Chondrocyte (in vitro differentiated cells): ENCODE results near the gene SFMBT2. TPM values are rescaled to one million over a fixed set of nuclear protein-coding genes. Genes with fewer than 3 reads are reported as not detected.

Experiments
- DNase-seq: peaks from one replicate; pipeline ENCODE4 v3.0.0; 2021; ENCODE audit warnings: mixed read lengths, low spot score
- H3K27ac Mint-ChIP-seq: one replicate; pipeline ENCODE4 v1.8.0; 2021; ENCODE audit warnings: mild to moderate bottlenecking, moderate library complexity, mixed read lengths; ENCODE audit not compliant: unreplicated experiment
- H3K27me3 Mint-ChIP-seq: 2 replicates; pipeline ENCODE4 v1.8.0; 2021; ENCODE audit warnings: low read depth, mixed read lengths
- H3K36me3 Mint-ChIP-seq: 2 replicates; pipeline ENCODE4 v1.8.0; 2021; ENCODE audit warnings: low read depth, mixed read lengths
- H3K4me1 Mint-ChIP-seq: 2 replicates; pipeline ENCODE4 v1.8.0; 2021; ENCODE audit warnings: low read depth, mild to moderate bottlenecking, mixed read lengths
- H3K4me3 Mint-ChIP-seq: one replicate; pipeline ENCODE4 v1.8.0; 2021; ENCODE audit warnings: mild to moderate bottlenecking, moderate library complexity, mixed read lengths; ENCODE audit not compliant: unreplicated experiment
- H3K9me3 Mint-ChIP-seq: 2 replicates; pipeline ENCODE4 v1.8.0; 2021; ENCODE audit warnings: low read depth, mixed read lengths
- CTCF ChIP-seq: fragments of 200-600 bp; sonication (generic); IDR thresholded peaks from 2 replicates; pipeline ENCODE4 v1.5.0; 2021; ENCODE audit warnings: antibody characterized with exemption, mild to moderate bottlenecking, moderate library complexity
- total RNA-seq: library from RNA; stranded (reverse); gene quantifications from 3 replicates; pipeline ENCODE4 v1.2.1, GENCODE V29; 2021

The SFMBT2 gene
- total RNA-seq, 1 donor from 2014 or later: 1.9 TPM

- H3K27me3 Mint-ChIP-seq: no peaks in the 10 kb centered on the region
- H3K36me3 Mint-ChIP-seq: peaks cover 3% of the 10 kb centered on the region
- no peaks in the 10 kb centered on the region for H3K9me3 Mint-ChIP-seq
- TF ChIP-seq CTCF: no peak
- no peak for DNase-seq
- H3K27ac Mint-ChIP-seq: no peak overlapping the region
- H3K4me1 Mint-ChIP-seq: no peaks in the 10 kb centered on the region
- H3K4me3 Mint-ChIP-seq: no peak overlapping the region
These were observed 208.0 kb downstream of the SFMBT2 start for GRCh38 chr10:7202793-7203355.

- no peaks in the 10 kb centered on the region for H3K27me3 Mint-ChIP-seq
- H3K27ac Mint-ChIP-seq: no peak overlapping the region
- H3K4me3 Mint-ChIP-seq: no peak overlapping the region
- no peak for TF ChIP-seq CTCF
- no peaks in the 10 kb centered on the region for H3K4me1 Mint-ChIP-seq
- peaks cover 20% of the 10 kb centered on the region for H3K36me3 Mint-ChIP-seq
- no peak for DNase-seq
- H3K9me3 Mint-ChIP-seq: peaks cover 12% of the 10 kb centered on the region
These were observed 211.6 kb downstream of the SFMBT2 start for GRCh38 chr10:7199152-7199760.

GRCh38 chr10:7196284-7196683, 214.6 kb downstream of the SFMBT2 start:
- DNase-seq: no peak
- no peak for TF ChIP-seq CTCF
- H3K27ac Mint-ChIP-seq: no peak overlapping the region
- no peak overlapping the region for H3K4me3 Mint-ChIP-seq
- H3K36me3 Mint-ChIP-seq: peaks cover 17% of the 10 kb centered on the region
- H3K9me3 Mint-ChIP-seq: peaks cover 12% of the 10 kb centered on the region
- H3K27me3 Mint-ChIP-seq: no peaks in the 10 kb centered on the region
- no peaks in the 10 kb centered on the region for H3K4me1 Mint-ChIP-seq

GRCh38 chr10:7195118-7195517, 215.7 kb downstream of the SFMBT2 start:
- no peak overlapping the region for H3K27ac Mint-ChIP-seq
- no peak for DNase-seq
- H3K9me3 Mint-ChIP-seq: peaks cover 12% of the 10 kb centered on the region
- H3K4me3 Mint-ChIP-seq: no peak overlapping the region
- H3K36me3 Mint-ChIP-seq: peaks cover 17% of the 10 kb centered on the region
- H3K27me3 Mint-ChIP-seq: no peaks in the 10 kb centered on the region
- TF ChIP-seq CTCF: no peak
- H3K4me1 Mint-ChIP-seq: no peaks in the 10 kb centered on the region

- no peak for DNase-seq
- H3K9me3 Mint-ChIP-seq: peaks cover 12% of the 10 kb centered on the region
- H3K4me1 Mint-ChIP-seq: no peaks in the 10 kb centered on the region
- no peak for TF ChIP-seq CTCF
- H3K27me3 Mint-ChIP-seq: no peaks in the 10 kb centered on the region
- no peak overlapping the region for H3K4me3 Mint-ChIP-seq
- H3K27ac Mint-ChIP-seq: no peak overlapping the region
- H3K36me3 Mint-ChIP-seq: peaks cover 17% of the 10 kb centered on the region
These were observed 216.3 kb downstream of the SFMBT2 start for GRCh38 chr10:7194571-7194970.
